Superior temporal gyrus (tissue), 1 donor: Measurements from ENCODE around the gene C1orf50.

Source experiments
- DNase-seq: peaks from one replicate; pipeline ENCODE4 v3.0.0-alpha.2; 2016; ENCODE audit errors: extremely low spot score

C1orf50 gene

GRCh38 chr1:42758641-42759040, 8.4 kb upstream of the C1orf50 start:
- DNase-seq: no peak

GRCh38 chr1:42759114-42759513, 7.9 kb upstream of the C1orf50 start:
- no peak for DNase-seq

GRCh38 chr1:42761567-42761966, 5.5 kb upstream of the C1orf50 start:
- DNase-seq: no peak

GRCh38 chr1:42762269-42762668, 4.8 kb upstream of the C1orf50 start:
- DNase-seq: no peak

- DNase-seq: no peak
These were observed 1.8 kb upstream of the C1orf50 start for GRCh38 chr1:42765269-42765668.

GRCh38 chr1:42765832-42766740, 963 bp upstream of the C1orf50 start:
- peak; percentile 55 for DNase-seq

- no peak for DNase-seq
These were observed 506 bp downstream of the C1orf50 start for GRCh38 chr1:42767510-42768000.

- no peak for DNase-seq
These were observed 1.1 kb downstream of the C1orf50 start for GRCh38 chr1:42768172-42768571.

GRCh38 chr1:42769811-42770210, 2.8 kb downstream of the C1orf50 start:
- no peak for DNase-seq

GRCh38 chr1:42773420-42773819, 6.4 kb downstream of the C1orf50 start:
- DNase-seq: no peak

GRCh38 chr1:42774928-42775526, 8.0 kb downstream of the C1orf50 start:
- no peak for DNase-seq

- DNase-seq: no peak
These were observed 9.5 kb downstream of the C1orf50 start for GRCh38 chr1:42776502-42776901.

- peak; percentile 74 for DNase-seq
These were observed 10.8 kb downstream of the C1orf50 start for GRCh38 chr1:42777852-42778251.

GRCh38 chr1:42779725-42780124, 12.7 kb downstream of the C1orf50 start:
- DNase-seq: no peak

- DNase-seq: no peak
These were observed 13.1 kb downstream of the C1orf50 start for GRCh38 chr1:42780176-42780575.

- no peak for DNase-seq
These were observed 16.0 kb downstream of the C1orf50 start for GRCh38 chr1:42783092-42783491.

- DNase-seq: no peak
These were observed 17.5 kb downstream of the C1orf50 start for GRCh38 chr1:42784547-42784945.

- DNase-seq: no peak
These were observed 18.1 kb downstream of the C1orf50 start, which contains the start of gene TMEM269 for GRCh38 chr1:42784946-42785693. TMEM269 (plus strand) TSS chr1:42784991; CDS start chr1:42789894, 4,903 bp downstream.

- no peak for DNase-seq
These were observed 19.0 kb downstream of the C1orf50 start for GRCh38 chr1:42786097-42786496.

- DNase-seq: no peak
These were observed 21.0 kb downstream of the C1orf50 start for GRCh38 chr1:42788021-42788420.

- DNase-seq: no peak
These were observed 26.8 kb downstream of the C1orf50 start for GRCh38 chr1:42793824-42794223.

GRCh38 chr1:42797414-42797813, 30.4 kb downstream of the C1orf50 start:
- no peak for DNase-seq
